IMR-90 (cell line): Measurements from ENCODE around the gene STAT6.

ENCODE experiments used
- CEBPB ChIP-seq: IDR thresholded peaks from 2 replicates; pipeline ENCODE4 v1.6.1; 2012; ENCODE audit warnings: low read depth, low read length, improper control_type of control experiment
- TF ChIP-seq, protein P1 (sequence below): conservative IDR thresholded peaks from 2 replicates; pipeline ENCODE4 v1.5.1; 2012; ENCODE audit warnings: mild to moderate bottlenecking, low read depth, low read length, improper control_type of control experiment
- TF ChIP-seq, protein P2 (sequence below): fragments of 150-350 bp; IDR thresholded peaks from 2 replicates; pipeline ENCODE4 v1.6.1; 2016; ENCODE audit warnings: low read depth, mild to moderate bottlenecking, low read length, moderate library complexity, borderline replicate concordance

GRCh38 chr12:57126561-57126960 is 15.4 kb upstream of the STAT6 start:
- TF ChIP-seq CEBPB = no peak
- TF ChIP-seq, protein P1, sequence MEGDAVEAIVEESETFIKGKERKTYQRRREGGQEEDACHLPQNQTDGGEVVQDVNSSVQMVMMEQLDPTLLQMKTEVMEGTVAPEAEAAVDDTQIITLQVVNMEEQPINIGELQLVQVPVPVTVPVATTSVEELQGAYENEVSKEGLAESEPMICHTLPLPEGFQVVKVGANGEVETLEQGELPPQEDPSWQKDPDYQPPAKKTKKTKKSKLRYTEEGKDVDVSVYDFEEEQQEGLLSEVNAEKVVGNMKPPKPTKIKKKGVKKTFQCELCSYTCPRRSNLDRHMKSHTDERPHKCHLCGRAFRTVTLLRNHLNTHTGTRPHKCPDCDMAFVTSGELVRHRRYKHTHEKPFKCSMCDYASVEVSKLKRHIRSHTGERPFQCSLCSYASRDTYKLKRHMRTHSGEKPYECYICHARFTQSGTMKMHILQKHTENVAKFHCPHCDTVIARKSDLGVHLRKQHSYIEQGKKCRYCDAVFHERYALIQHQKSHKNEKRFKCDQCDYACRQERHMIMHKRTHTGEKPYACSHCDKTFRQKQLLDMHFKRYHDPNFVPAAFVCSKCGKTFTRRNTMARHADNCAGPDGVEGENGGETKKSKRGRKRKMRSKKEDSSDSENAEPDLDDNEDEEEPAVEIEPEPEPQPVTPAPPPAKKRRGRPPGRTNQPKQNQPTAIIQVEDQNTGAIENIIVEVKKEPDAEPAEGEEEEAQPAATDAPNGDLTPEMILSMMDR = no peak
- TF ChIP-seq, protein P2, sequence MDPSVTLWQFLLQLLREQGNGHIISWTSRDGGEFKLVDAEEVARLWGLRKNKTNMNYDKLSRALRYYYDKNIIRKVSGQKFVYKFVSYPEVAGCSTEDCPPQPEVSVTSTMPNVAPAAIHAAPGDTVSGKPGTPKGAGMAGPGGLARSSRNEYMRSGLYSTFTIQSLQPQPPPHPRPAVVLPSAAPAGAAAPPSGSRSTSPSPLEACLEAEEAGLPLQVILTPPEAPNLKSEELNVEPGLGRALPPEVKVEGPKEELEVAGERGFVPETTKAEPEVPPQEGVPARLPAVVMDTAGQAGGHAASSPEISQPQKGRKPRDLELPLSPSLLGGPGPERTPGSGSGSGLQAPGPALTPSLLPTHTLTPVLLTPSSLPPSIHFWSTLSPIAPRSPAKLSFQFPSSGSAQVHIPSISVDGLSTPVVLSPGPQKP = no peak
